Adipocyte (in vitro differentiated cells): ENCODE results near the gene RAB33B.
"Not testable (repeated sequence)": the region's sequence is repeated elsewhere in the genome, so short reads cannot be mapped to it uniquely, and the experiment has no call there.

Experiments used
- DNase-seq: peaks from one replicate; pipeline ENCODE4 v3.0.0-alpha.2; 2015; ENCODE audit warnings: low read depth
- H3K27me3 ChIP-seq: replicated peaks from 2 replicates; pipeline ENCODE4 v1.7.0; 2013; ENCODE audit warnings: mild to moderate bottlenecking, low read length, moderate library complexity; ENCODE audit not compliant: control insufficient read depth, insufficient read depth
- H3K36me3 ChIP-seq: 2 replicates; pipeline ENCODE4 v1.7.0; 2013; ENCODE audit warnings: low read length, mild to moderate bottlenecking, moderate library complexity; ENCODE audit not compliant: control insufficient read depth, insufficient read depth, severe bottlenecking
- H3K4me1 ChIP-seq: 2 replicates; pipeline ENCODE4 v1.7.0; 2013; ENCODE audit warnings: mild to moderate bottlenecking, low read length, moderate library complexity; ENCODE audit not compliant: control insufficient read depth, insufficient read depth
- H3K4me3 ChIP-seq: 2 replicates; pipeline ENCODE4 v1.7.0; 2013; ENCODE audit warnings: mild to moderate bottlenecking, low read length, moderate library complexity
- H3K9ac ChIP-seq: 2 replicates; pipeline ENCODE4 v1.7.0; 2013; ENCODE audit warnings: mild to moderate bottlenecking, low read length, moderate library complexity
- H3K9me3 ChIP-seq: 2 replicates; pipeline ENCODE4 v1.7.0; 2013; ENCODE audit warnings: mild to moderate bottlenecking, low read length, moderate library complexity; ENCODE audit not compliant: control insufficient read depth

The RAB33B gene

DNA sequence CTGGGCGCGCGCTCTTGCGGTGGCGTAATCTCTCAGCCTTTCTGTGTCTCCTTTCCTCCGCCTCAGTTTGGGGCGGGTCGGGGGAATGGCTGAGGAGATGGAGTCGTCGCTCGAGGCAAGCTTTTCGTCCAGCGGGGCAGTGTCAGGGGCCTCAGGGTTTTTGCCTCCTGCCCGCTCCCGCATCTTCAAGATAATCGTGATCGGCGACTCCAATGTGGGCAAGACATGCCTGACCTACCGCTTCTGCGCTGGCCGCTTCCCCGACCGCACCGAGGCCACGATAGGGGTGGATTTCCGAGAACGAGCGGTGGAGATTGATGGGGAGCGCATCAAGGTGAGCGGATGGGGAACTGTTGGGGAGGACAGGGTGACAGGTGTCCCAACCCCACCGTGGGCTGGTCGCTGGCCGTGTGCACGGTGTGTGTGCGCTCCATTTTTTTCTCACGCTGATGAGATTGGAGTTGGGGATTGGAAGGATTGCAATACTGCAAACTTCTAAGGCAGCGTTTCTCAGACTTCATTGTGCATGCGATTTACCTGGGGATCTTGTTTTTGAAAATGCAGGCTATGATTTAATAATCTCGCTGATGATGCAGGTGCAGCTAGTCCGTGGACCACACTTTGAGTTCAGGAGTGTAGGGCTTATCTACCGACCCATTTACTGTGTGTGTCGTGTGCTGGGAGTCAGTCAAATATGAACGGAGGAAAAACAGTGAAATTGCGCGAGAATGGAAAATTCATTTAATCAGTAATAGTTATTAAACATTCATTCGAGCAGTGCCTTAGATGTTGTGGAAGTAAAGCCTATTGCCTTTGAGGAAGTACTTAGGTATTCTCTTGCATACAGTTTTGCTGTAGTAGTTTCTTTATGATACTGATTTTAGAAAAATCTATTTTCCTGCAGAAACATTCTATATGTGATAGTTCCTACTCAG, at the start of gene RAB33B:
RAB33B (plus strand) TSS at position 11 of the 935 bp plus-strand sequence; CDS start at position 86, 75 bp downstream.
- peak; percentile 98 for DNase-seq
- peak within 1 kb of the TSS; percentile 97 for H3K4me3 ChIP-seq
- no peaks in the 10 kb centered on the region for H3K27me3 ChIP-seq
- peaks cover 56% of the 10 kb centered on the region for H3K4me1 ChIP-seq
- H3K9me3 ChIP-seq, result no peaks in the 10 kb centered on the region
- no peaks in the 10 kb centered on the region for H3K36me3 ChIP-seq
- H3K9ac ChIP-seq, result peak within 1 kb of the TSS; percentile 92

DNA sequence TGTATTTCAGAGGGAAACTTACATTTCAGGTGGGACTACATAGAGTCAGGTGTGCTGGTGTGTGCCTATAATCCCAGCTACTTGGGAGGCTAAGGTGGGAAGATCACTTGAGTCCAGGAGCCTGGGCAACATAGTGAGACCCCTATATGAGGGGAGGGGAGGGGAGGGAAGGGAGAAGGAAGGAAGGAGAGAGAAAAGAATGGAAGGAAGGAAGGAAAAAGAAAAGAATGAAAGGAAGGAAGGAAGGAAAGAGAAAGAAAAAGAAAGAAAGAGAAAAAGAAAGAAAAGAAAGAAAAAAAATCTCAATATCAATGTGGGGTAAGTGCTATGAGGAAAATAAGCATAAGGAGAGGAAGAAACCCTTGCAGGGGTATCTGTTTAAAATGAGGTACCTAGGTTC, 43.6 kb upstream of the RAB33B start:
- Histone ChIP-seq H3K4me3 (no peak overlapping the region), H3K36me3 (peaks cover 29% of the 10 kb centered on the region), H3K9me3 (no peaks in the 10 kb centered on the region), H3K4me1 (no peaks in the 10 kb centered on the region), H3K9ac (no peak overlapping the region), H3K27me3 (no peaks in the 10 kb centered on the region)
- DNase-seq, result no peak

DNA sequence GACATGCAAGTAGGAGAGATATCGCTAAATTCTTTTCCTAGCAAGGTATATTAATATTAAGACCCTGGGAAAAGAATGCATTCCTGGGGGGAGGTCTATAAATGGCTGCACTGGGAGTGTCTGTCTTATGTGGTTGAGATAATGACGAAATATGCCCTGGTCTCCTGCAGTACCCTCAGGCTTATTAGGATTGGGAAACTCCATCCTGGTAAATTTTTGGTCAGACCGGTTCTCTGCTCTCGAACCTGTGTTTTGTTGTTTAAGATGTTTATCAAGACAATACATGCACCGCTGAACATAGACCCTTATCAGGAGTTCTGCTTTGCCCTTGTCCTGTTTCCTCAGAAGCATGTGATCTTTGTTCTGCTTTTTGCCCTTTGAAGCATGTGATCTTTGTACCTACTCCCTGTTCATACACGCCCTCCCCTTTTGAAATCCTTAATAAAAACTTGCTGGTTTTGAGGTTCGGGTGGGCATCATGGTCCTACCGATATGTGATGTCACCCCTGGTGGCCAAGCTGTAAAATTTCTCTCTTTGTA, 39.2 kb upstream of the RAB33B start:
- H3K4me1 ChIP-seq, H3K27me3 ChIP-seq, H3K9ac ChIP-seq, H3K9me3 ChIP-seq, DNase-seq, H3K4me3 ChIP-seq: not testable (repeated sequence)
- peaks cover 23% of the 10 kb centered on the region for H3K36me3 ChIP-seq

DNA sequence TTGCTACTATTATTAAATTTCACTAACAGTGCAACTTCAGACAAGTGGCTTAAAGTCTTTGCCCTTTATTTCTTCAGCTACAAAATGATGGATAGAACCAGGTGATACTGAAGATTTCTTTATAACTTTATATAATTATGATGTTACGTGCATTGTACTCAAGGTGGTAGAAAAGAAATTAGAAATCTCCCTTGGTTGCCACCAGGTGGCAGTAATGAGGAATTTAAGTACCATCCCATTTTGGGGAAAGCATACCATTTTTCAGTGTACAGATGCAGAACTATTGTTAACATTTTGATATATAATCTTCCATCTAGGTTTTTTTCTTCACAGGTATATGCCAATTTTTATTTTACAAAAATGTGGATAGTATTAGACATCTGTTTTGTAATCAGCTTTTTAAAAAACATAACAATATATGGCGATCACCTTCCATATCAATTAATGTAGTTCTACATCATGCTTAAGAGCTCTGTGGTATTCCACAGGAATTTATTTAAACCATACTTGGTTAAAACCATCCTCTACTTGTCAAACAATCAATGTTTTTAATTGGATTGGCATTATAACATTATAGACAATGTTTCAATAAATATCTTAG, 37.7 kb upstream of the RAB33B start:
- Histone ChIP-seq H3K4me1 (peaks cover 9% of the 10 kb centered on the region), H3K27me3 (no peaks in the 10 kb centered on the region), H3K36me3 (peaks cover 18% of the 10 kb centered on the region), H3K9ac (no peak overlapping the region), H3K9me3 (no peaks in the 10 kb centered on the region), H3K4me3 (no peak overlapping the region)
- DNase-seq, result peak; percentile 69

DNA sequence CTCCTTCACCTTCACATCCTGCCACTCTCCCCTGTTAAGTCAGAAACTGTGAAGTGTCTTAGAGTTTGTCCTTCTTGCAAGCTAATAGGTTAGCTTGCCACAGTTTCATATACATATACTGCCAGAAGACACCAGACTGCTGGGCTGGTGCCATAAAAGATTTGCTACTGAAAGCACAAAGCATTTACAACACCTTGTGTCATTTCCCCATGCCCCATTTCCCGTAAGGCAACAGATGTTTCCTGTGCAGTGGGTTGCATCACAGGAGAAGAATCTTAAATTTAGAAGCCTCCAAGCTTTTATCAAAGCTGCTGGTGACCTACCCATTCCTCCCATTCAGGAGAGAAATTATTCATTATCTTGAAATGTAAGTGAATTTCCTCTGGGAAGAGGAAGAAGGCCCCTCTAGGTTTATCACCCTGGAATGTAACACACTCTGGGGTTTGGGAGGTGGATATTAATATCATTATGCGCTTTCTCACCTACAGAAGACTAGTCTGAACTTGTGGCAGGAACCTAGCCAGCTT, 34.5 kb upstream of the RAB33B start:
- H3K36me3 ChIP-seq, result peaks cover 11% of the 10 kb centered on the region
- H3K4me3 ChIP-seq, result no peak overlapping the region
- DNase-seq, result peak; percentile 52
- H3K27me3 ChIP-seq, result no peaks in the 10 kb centered on the region
- peaks cover 9% of the 10 kb centered on the region for H3K4me1 ChIP-seq
- no peaks in the 10 kb centered on the region for H3K9me3 ChIP-seq
- H3K9ac ChIP-seq, result no peak overlapping the region

DNA sequence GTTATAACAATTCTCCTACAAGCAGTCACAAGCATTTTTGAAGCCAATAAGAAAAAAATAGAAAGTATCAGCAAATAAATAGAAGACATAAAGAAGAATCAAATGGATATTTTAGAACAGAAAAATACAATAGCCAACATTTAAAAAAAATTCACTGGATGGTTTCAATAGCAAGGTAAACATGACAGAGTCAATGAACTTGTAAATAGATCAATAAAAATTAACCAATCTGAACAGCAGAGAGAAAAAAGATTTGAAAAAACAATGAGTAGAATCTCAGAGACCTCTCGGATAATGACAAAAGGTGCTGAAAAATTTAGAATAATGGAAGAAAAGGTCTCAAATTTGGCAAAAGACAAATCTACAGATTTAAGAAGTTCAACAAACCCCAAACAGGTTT, 33.3 kb upstream of the RAB33B start:
- Histone ChIP-seq H3K4me1 (peaks cover 9% of the 10 kb centered on the region), H3K27me3 (no peaks in the 10 kb centered on the region), H3K4me3 (no peak overlapping the region), H3K9me3 (no peaks in the 10 kb centered on the region), H3K36me3 (peaks cover 7% of the 10 kb centered on the region), H3K9ac (no peak overlapping the region)
- DNase-seq, result no peak

DNA sequence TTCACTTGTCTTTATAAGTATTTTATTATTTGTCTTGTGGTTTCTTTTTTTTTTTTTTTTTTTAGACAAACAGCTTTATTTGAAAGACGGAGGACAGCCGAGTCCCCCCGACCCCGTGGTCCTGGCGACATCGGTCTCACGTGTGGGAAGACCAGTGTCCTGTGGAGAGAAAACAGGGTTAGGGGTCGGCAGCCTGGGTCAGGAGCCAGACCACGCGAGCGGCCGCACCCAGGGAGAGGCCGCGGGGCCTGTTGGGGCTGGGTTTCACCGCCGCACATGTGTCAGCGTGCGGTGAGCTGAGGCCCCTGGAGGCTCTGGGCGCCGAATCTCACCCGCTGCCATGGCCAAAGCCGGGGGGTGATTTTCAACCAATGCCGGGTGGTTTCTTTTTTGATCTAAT, 17.8 kb upstream of the RAB33B start:
- no peaks in the 10 kb centered on the region for H3K4me1 ChIP-seq
- DNase-seq, result no peak
- peaks cover 22% of the 10 kb centered on the region for H3K9me3 ChIP-seq
- no peak overlapping the region for H3K4me3 ChIP-seq
- no peak overlapping the region for H3K9ac ChIP-seq
- peaks cover 33% of the 10 kb centered on the region for H3K36me3 ChIP-seq
- H3K27me3 ChIP-seq, result no peaks in the 10 kb centered on the region

DNA sequence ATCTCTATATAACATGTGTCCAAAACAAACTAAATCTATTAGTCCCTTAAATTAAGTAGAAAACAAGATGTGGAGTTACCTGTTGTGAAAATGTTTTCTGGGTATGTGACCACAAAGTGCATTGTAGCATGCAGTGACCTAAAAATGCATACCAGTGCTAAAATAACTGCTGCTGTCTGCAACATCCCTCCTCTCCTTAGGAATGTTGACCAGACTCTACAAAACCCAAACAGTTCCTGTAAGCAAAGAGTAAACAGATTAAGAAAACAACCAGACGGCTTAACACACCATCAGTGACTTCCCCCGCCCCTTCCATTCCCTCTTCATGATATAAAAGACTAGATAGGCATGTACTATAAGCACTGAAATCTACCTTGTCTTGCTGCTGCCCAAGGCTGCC, 15.8 kb upstream of the RAB33B start:
- no peak overlapping the region for H3K9ac ChIP-seq
- DNase-seq, result no peak

DNA sequence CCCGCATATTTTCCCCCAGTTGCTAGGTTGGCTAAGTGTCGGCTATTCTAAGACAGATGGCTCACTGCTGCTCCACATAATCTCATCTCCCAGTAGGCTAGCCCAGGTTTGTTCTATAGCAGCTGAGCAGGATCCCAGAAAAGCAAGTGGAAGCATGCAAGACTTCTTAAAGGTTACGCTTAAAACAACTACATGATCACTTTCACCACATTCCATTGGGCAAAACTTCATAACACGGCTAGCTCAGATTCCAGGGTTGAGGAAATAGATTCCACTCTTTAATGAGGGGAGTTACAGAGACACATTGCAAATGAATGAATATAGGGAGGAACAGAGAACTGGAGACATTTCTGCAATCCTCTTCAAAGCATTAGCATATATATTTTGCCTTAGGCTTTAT, 12.9 kb upstream of the RAB33B start:
- no peaks in the 10 kb centered on the region for H3K4me1 ChIP-seq
- peaks cover 22% of the 10 kb centered on the region for H3K9me3 ChIP-seq
- DNase-seq, result no peak
- no peaks in the 10 kb centered on the region for H3K27me3 ChIP-seq
- H3K36me3 ChIP-seq, result peaks cover 35% of the 10 kb centered on the region
- no peak overlapping the region for H3K4me3 ChIP-seq
- no peak overlapping the region for H3K9ac ChIP-seq

More for the DNA sequence above, 15.8 kb upstream of the RAB33B start:
- no peaks in the 10 kb centered on the region for H3K27me3 ChIP-seq
- H3K36me3 ChIP-seq, result peaks cover 35% of the 10 kb centered on the region
- H3K4me3 ChIP-seq, result no peak overlapping the region
- H3K4me1 ChIP-seq, result no peaks in the 10 kb centered on the region
- H3K9me3 ChIP-seq, result peaks cover 22% of the 10 kb centered on the region

DNA sequence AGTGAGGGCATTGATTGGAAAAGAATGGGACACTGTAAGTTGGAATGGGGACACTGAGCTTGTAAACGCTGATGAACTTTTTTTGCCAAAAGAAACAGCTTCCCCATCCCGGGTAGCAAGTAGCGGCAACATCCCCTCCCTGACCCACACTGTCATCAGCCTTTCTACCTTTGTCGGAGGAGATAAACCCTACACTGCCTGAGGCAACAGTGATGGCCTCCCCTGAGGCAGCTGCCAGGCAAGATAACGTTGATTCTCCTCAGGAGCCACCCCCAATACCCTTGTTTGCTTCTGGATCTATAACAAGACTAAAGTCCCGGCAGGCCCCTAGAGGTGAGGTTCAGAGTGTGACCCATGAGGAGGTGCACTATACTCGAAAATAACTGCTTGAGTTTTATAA, 10.3 kb upstream of the RAB33B start:
- no peak for DNase-seq
- H3K4me1 ChIP-seq, result no peaks in the 10 kb centered on the region
- no peak overlapping the region for H3K9ac ChIP-seq
- no peaks in the 10 kb centered on the region for H3K27me3 ChIP-seq
- peaks cover 12% of the 10 kb centered on the region for H3K36me3 ChIP-seq
- H3K9me3 ChIP-seq, result peaks cover 5% of the 10 kb centered on the region
- no peak overlapping the region for H3K4me3 ChIP-seq

DNA sequence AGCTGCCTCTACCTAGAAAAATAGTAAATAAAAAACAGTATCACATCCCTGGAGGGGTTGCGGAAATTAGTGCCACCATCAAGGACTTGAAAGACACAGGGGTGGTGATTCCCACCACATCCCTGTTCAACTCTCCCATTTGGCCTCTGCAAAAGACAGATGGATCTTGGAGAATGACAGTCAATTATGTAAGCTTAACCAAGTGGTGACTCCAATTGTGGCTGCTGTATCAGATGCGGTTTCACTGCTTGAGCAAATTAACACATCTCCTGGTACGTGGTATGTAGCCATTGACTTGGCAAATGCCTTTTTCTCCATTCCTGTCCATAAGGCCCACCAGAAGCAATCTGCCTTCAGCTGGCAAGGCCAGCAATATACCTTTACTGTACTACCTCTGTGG, 9.0 kb upstream of the RAB33B start:
- H3K4me3 ChIP-seq, H3K27me3 ChIP-seq, H3K9ac ChIP-seq, H3K9me3 ChIP-seq, H3K4me1 ChIP-seq, DNase-seq, H3K36me3 ChIP-seq: not testable (repeated sequence)
